UCSD-AML1 (cell line): ENCODE results near the gene DLST.

Source experiments
- DNase-seq: peaks from one replicate; lab custom pipeline; 2025; ENCODE audit not compliant: unreplicated experiment; lab: John Stamatoyannopoulos, UW

DLST gene

GRCh38 chr14:74881431-74882102, at the start of gene DLST:
TSS of gene DLST (plus strand) at chr14:74881916. CDS start at chr14:74881954, 38 bp downstream.
- peak; percentile 90 for DNase-seq

- no peak for DNase-seq
These were observed 48.9 kb upstream of the DLST start for GRCh38 chr14:74832849-74833248.

- no peak for DNase-seq
These were observed 46.9 kb upstream of the DLST start for GRCh38 chr14:74834692-74835392.

GRCh38 chr14:74835645-74836250, 46.0 kb upstream of the DLST start:
- no peak for DNase-seq

- DNase-seq, result no peak
These were observed 45.3 kb upstream of the DLST start for GRCh38 chr14:74836251-74836960.

- no peak for DNase-seq
These were observed 43.5 kb upstream of the DLST start for GRCh38 chr14:74838166-74838565.

- DNase-seq, result no peak
These were observed 41.1 kb upstream of the DLST start for GRCh38 chr14:74840603-74841030.

- DNase-seq, result peak; percentile 13
These were observed 40.2 kb upstream of the DLST start for GRCh38 chr14:74841230-74842207.

- DNase-seq, result no peak
These were observed 38.1 kb upstream of the DLST start for GRCh38 chr14:74843653-74844052.

- no peak for DNase-seq
These were observed 35.5 kb upstream of the DLST start for GRCh38 chr14:74846168-74846567.

GRCh38 chr14:74846968-74847665, 34.6 kb upstream of the DLST start:
- DNase-seq, result no peak

GRCh38 chr14:74848768-74849167, 32.9 kb upstream of the DLST start:
- no peak for DNase-seq

GRCh38 chr14:74852922-74853530, 28.7 kb upstream of the DLST start:
- DNase-seq, result no peak

GRCh38 chr14:74853581-74853980, 28.1 kb upstream of the DLST start:
- no peak for DNase-seq

- DNase-seq, result no peak
These were observed 26.7 kb upstream of the DLST start for GRCh38 chr14:74855021-74855420.

- no peak for DNase-seq
These were observed 25.8 kb upstream of the DLST start for GRCh38 chr14:74855945-74856344.

- no peak for DNase-seq
These were observed 25.4 kb upstream of the DLST start for GRCh38 chr14:74856366-74856765.

- DNase-seq, result no peak
These were observed 23.7 kb upstream of the DLST start for GRCh38 chr14:74858022-74858421.

GRCh38 chr14:74859757-74860552, 21.8 kb upstream of the DLST start:
- DNase-seq, result no peak
